Stimulated activated CD4-positive, alpha-beta T cell treated with anti-CD3 and anti-CD28 coated beads, Interleukin-4, amount 100 ng/mL, for 24 hours (primary cell): Measurements from ENCODE around the gene SDCBP2.

Experiments used
- DNase-seq: peaks from one replicate; pipeline ENCODE4 v3.0.0-alpha.2; 2020

SDCBP2 gene, protein sequence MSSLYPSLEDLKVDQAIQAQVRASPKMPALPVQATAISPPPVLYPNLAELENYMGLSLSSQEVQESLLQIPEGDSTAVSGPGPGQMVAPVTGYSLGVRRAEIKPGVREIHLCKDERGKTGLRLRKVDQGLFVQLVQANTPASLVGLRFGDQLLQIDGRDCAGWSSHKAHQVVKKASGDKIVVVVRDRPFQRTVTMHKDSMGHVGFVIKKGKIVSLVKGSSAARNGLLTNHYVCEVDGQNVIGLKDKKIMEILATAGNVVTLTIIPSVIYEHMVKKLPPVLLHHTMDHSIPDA

DNA sequence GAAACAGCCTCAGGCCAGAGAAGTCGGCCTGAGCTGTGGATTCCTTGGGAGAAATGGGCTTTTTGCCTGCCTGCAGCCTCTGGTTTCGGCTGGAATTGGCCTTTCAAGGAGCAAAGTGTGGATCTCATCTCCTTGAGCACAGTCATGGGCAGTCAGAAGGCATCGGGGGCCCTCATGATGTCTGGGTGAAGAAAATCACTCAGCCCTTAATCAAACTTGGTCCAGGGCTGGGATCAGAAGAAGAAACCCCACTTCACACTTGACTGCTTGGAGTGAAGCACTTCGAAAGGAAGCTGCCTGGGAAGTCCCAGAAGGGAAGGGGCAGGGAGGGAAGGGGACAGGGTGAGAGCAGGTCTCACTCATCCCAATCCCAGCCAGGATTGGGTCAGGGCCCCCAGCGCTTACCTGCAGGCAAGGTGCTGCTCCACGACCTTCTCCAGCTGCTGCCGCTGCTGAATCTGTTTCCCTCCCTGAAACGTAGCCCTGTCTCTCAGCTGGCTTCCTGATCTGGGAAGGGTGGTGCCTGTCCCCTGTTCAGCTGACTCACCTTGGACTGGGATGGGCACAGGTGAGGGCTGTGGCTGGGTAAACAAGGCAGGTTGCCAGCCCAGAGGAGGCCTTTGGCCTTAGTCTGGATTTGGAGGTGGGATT is at the start of gene SDCBP2:
Gene SDCBP2, minus strand, starts transcription at position 460 of the 651 bp plus-strand sequence. CDS start 8,723 bp downstream, outside the sequence.
- peak; percentile 2 for DNase-seq

DNA sequence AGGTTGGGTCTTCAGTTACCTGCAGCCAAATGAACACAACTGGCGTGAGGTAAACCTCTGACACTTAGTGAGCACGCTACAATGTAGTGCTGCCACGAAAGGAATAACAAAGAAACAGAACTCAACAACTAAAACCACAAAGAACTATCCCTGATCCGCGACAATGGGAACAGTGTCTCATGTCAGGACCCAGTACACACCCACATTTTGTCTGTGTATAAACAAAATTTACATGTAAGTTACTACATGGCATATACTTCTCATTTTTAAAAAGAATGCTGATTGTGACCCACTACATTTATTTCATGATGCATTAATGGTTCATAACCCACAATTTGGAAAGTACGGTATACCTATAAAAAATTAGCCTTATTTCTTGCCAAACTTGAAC is 49.8 kb upstream of the SDCBP2 start:
- no peak for DNase-seq

DNA sequence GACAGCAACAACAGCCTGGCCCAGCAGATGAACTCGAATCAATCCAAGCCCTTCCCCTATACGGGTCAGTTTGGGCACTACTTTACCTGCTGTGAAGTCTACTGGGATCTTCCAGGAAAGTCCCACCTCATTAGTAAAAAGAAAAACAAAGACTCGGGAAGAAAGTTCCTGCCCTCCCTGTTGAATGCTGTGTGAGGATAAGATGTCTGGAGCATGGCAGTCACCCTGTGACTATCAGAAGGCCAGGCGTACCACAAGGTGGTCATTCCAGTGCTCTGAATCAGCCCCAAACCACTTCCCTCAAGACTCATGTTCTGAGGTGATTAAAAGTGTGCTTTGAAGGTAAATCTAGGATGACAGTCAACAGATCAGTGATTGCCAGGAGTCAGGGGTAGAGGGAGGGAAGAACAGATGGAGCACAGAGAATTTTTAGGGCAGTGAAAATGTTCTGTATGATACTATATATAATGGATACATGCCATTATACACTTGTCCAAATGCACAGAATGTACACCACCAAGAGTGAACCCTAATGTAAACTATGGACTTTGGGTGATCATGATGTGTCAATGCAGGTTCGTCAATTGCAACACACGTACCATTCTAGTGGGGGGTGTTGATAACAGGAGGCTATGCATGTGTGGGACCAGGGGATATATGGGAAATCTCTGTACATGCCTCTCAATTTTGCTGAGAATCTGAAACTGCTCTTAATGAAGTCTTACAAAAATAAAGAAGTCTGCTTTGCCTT is 49.2 kb upstream of the SDCBP2 start:
- no peak for DNase-seq

DNA sequence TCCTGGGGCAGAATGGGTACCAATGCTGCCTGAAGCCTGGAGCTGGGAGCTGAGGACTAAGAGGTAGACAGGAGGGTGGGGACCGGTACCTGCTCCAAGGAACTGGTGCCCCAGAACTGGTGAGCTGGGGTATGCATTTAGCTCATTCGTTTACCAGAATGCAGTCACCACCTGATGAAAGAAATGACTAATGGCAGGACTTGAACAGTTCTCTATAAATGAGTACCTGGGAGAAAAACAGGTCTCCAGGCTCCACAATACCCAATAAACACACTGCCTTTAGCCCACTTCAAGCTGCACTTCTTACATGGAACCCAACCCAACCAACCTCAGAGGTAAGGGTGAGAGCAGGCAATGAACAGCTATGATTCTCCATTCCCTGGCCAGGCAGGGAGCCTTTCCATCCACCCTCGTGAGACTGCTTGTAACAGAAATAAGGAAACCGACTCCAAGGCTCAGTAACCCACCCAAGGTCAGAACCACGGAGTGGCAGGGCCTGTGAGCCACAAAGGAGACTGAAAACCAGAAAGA is 48.5 kb upstream of the SDCBP2 start:
- no peak for DNase-seq

DNA sequence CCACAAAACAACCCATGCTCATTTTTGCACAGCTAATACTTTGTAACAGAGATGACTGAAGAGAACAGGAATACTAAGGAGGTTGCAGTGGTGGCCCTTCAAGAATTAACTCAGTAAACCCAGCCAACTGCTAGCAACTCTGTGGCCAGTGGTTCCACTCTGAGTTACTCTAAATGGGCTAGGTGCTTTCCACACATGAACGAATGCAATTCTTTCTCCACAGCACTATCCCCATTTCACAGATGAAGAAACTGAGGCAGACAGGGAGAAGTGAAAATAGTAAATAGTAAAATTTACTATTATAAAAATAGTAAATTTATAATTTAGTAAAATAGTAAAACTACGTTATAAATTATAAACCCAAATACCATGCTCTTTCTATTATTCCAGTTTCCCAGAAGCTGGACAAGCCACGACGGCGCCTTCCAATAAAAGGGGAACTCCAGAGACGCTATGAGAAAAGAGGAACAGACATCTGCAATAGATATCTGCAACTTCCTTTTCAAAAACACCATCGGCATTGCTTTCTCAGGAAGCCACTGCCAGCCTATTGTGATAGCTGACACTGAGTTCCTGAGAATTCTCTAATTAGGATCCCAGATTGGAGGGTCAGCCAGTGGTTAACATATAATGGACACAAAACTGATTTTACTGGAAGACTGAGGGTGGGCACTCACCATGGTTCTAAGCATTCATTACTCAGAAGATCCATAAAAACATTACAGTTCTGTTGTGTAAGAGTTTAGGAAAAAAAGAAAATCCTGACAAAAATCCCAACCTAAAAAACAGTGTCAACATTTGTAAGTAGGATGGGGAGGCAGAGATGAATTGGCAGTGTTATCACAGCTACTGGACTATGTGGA is 47.7 kb upstream of the SDCBP2 start:
- no peak for DNase-seq

DNA sequence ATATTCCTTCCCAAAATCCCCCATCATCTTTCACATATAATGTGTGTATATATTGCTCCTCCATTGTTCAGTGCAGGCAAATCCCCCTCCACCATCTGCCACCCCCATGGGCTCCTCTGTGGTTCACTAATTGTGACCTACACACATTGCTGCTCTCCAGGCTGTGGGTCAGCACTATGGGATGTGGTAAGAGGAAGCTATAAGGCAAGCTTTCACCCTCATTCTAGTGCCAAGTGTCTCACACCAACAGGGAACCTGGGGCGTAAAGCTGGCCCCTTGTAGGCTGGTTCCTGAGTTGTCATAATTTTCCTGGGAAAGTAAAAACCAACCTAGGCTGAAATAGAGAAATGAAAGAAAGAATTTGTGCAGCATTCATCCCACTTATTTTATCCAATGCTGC is 47.1 kb upstream of the SDCBP2 start:
- DNase-seq, result no peak

DNA sequence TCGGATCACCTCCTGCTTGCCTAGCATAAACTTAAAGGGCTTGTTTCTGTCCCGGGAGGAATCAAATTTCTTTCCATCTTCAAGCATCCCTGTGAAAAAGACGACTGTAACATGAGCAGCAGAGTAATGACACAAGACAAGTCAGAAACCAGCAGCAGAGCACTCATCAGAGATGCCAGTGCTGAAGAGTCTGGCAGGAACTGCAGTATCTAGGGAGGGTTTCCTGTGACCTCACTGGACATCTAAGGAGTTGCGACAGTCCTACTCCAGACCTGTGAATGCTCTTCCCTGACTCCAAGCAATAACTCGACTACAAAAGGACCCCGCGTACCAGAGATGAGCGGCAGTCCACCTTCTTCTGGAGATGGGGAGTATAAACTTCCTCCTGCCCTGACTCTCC is 46.6 kb upstream of the SDCBP2 start:
- DNase-seq, result no peak

DNA sequence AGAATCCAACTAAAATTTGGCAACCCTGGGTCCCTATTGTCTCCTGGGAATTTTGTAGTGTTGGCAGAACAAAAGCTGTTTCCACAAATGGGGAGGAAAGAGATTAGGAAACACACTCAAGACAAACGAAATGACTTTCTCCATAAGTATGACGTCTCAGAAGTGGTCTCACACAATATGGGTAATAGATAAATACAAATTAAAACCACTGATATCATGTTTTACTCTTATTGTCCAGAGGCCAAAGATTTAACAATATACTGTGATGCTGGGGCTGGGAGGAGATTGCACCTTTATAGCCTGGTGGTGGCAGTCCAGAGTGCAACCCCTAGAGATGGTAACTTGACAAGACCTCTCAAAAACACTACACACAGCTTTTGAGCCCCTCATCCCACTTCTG is 45.3 kb upstream of the SDCBP2 start:
- DNase-seq, result no peak

DNA sequence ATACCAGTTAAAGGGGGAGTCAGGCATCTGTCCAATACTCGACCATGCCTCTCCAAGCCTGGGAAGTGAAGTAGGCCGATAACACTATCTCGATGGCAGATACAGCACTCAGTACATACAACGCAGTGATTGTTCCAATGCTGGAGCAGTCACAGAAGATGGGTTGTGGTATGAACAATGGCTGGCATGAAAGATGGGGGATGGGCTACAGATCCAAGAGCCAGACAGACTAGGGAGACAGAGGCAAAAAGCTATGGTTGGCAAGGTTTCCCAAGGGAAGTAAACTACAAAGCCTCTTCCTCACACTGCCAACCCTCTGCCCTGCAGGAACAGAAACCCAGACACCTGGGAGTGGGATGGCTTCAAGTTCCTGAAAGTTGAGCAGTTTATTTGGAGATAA is 44.7 kb upstream of the SDCBP2 start:
- no peak for DNase-seq

DNA sequence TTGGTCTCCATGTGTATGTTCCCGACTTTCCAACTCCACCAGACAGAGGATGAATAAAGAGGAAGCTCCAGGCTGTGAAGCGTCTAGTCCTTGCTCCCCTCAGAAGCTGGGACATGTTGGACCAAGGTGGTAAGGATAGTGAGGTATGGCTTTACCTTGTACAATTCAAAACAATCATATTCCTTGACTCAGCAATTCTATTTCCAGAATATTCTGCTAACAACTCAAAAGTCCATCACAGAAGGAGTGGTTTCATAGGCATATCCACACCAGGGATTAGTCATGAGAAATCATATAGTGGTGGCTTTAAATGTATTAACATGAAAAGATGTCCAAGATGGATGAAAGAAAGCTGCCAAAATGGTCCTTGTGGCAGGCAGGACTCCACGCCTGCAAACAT is 44.1 kb upstream of the SDCBP2 start:
- no peak for DNase-seq

DNA sequence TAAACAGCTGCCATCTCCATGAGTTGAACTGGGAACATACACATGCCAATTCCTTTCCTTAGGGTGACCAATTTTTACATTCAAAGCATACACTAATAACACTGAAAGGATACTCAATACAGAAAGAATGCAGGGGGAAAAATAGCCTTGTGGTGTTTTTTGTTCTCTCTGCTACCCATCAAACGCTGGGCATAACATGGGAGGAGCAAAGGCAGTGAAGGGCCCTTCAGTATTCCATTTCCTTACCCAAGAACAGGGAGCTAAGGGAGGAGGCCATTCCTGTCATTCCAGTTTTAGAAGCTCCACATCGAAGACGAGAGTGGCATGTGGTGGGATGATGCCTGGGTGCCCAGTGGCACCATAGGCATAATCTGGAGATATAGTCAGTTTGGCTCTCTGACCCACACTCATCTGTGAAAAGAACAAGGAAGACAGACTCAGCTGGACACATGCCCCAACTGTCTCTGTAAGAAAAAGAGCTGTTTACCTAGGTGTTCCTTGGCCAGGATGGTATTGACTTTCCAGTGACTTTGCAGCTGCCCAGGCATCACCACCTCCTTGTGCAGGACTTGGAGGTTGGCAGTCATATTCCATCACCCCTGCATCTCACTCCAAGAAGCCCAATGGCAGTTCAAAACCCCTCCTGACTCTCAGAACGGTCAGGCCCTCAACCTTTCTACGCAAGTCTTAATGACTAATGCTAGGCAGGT is 43.0 kb upstream of the SDCBP2 start:
- DNase-seq, result no peak

DNA sequence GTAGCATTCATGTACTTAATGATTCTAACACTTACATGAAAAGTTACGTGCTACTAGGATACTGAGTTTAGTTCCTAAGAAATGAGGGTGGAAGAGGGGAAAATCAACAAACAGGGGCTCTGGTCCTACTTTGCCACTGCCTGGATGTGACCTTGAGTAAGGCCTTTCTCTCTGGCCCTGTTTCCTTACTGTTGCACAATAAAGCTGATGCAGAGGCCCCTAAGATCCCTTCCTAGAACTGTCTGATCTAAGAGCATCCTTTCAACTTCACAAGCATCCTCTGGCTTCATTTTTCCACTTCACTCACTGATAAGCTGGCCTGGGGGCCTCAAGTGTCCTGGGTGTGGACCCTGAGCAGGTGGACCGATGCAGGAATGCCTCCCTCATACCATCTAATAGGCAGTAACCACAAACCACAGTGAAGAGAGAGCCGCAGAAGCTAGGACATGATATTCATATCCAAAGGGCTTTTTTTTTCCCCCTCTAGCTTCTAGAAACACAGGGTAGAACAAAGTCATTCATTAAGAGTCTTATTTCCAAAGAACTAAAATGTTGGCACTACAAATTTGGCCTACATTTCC is 42.4 kb upstream of the SDCBP2 start:
- DNase-seq, result no peak

DNA sequence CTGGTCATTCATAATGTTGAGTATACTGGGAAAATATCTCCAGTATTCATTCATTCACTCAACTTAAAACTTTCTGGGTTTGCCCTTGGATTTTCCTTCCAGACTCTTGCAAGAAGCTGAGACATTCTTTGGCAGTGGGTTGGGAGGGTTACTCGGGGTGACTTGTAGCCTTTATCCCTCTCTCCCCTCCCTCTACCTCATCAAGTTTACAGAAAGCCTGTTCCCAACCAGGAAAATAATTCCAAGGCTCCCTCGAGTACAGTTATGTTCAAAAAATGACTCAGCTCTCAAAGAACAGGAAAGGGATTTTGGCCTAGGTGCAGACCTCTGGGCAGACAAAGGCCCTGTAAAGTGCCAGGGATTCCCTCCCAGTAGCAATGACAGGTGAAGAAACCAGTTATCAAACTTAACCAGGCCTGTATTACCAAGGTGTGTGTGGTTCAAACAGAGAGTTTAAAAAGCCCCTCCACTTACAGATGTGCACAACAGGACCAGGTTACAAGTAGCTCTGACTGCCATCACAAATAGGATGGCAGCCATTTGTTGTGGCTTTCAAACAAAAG is 41.7 kb upstream of the SDCBP2 start:
- no peak for DNase-seq

DNA sequence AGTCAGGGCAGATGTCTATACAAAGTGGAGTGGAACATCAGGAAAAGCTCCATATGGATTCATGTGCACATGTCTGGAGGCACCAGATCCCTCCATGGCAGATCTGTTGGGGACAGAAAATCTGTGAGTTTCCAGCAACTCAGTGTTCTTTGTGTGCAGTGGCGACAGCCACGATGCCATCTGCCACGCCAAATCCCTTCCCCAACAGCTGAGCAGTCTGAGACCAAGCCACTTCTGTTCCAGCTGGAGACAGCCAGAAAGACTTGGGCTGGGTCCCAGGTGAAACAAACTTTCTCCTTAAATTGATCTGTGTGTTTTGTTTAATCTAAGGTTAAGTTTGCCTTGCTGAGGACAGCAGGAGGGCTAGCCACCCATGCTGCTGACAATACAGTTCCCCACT is 41.0 kb upstream of the SDCBP2 start:
- no peak for DNase-seq

DNA sequence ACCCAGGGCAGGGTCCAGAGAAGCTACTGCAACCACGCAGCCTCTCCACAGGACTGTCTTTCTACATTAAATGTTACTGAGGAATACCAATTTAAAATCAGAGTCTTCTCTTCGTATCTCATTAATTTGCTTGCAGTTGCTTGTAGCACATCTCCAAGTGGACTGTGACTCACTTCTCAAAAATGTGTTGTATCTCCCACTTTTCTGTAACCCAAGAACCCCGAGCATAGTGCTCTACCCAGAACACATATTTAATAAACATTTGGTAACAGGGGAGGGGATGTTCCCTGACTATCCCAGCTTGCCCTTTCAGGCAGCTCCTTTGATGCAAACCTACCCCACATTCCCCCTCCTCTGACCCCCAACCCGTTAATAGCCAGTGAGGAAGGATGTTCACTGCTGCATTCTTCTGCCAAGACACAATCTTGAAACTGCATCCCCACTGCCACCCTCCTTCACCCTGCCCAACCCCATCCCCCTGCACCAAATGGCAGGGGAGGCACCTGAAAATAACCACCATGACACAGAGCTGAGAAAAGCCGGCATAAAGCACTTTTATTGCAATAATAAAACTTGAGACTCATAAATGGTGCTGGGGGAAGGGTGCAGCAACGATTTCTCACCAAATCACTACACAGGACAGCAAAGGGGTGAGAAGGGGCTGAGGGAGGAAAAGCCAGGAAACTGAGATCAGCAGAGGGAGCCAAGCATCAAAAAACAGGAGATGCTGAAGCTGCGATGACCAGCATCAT is 39.7 kb upstream of the SDCBP2 start:
- no peak for DNase-seq

DNA sequence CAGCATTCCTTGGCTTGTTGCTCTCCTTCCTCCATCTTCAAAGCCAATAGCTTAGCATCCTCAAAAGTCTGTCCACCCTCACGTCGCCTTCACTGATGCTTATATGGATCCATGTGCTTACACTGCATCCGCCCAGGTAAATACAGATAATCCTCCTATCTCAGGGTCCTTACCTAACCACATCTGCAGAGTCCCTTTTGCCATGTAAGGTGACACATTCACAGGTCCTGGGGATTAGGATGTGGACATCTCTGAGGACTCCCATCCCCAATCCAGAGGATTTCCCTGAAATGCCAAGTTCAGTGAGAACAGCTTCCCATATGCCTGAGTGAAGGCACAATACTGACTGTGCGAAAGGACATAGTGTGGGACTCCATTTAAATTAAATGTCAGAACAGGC is 38.5 kb upstream of the SDCBP2 start:
- DNase-seq, result no peak

DNA sequence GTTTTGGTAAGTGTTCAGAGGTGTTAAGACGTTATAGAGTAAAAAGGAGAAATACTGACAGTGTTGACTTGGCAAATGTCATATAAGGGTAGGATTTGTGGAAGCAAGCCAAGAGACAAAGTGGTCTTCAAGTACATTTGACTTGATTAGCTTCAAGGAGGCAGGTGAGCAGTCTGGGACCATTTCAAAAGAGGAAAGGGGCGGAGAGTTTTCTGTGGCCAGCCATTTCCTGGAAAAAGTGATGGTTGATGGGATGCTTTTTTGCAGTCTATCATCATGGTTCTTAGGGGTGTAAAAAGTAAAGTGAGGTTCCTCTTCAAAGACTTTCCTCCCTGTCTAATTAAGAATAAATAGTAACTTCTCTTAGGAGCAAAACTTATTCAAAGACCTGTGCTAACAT is 35.2 kb upstream of the SDCBP2 start:
- DNase-seq, result peak; percentile 16

DNA sequence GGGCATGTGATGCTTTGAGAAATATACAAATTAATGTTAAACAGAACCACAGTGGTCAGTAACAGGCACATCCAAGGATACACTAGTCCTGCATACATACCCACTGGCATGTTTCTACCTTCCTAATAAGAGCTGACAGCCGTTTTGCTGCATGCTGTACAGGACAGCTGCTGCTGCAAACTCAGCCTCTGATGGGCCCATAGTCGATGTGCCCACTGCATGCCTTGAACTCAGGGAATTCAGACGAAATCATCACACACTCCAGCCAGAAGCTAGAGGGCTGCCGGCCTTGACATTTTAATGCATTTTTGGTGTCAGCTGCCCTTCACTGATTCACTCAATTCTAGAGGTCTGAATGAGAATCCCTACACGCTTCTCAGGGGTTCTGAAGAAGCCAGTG is 34.6 kb upstream of the SDCBP2 start:
- no peak for DNase-seq

DNA sequence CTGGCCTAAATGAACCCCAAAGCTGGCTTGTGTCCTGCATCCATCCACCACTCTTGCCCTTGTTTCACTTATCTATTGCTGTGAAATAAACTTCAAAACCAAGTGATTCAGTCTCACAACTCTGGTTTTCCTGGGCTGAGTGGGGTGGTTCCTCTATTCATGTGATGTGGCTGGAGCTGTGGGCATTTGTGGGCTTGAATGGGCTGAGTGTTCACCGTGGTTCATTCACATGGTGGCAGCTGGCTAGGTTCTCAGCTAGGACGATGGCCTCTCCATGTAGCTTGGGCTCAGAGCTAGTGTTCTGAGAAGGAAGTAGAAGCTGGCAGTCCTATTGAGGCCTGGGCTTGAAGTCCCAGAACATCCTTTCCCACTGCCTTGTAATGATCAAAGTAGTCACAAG is 33.5 kb upstream of the SDCBP2 start:
- DNase-seq, result no peak

DNA sequence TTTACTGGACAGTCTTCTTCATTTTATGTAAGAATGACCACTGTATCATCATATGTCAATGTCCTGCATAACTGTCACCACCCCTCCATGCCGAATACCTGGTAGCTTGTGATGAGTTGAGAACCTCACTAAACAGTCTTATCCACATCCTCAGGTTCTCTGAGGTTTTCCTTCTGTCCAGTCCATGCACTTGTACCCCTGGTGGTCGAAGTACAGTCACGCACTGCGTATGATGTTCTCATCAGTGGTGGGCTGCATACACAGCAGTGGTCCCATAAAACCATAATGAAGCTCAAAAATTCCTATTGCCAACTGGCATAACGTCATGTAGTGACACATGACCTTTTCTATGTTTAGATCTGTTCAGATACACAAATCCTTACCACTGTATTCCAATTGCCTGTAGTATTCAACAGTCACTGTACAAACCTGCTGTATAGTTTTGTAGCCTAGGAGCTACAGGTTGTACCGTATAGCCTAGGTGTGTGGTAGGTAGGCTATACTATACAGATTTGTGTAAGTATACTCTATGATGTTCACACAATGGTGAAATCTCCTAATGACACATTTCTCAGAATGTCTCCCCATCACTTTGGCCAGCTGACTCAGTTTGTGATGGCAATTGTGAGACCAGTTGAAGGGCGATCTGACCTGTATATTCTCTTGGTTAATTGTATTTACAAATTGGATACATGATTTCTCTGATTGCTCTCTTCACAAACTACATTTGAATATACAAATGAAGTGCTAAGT is 31.3 kb upstream of the SDCBP2 start:
- no peak for DNase-seq
